Skeletal muscle satellite cell (primary cell): ENCODE measurements around the gene MAGI1.

Source experiments
- H3K27me3 ChIP-seq: 2 replicates; pipeline ENCODE4 v1.7.0; 2013; ENCODE audit warnings: low read length; ENCODE audit not compliant: control insufficient read depth, insufficient read depth
- H3K36me3 ChIP-seq: 2 replicates; pipeline ENCODE4 v1.7.0; 2013; ENCODE audit warnings: mild to moderate bottlenecking, control low read depth, low read length; ENCODE audit not compliant: insufficient read depth
- H3K4me1 ChIP-seq: 2 replicates; pipeline ENCODE4 v1.7.0; 2013; ENCODE audit warnings: low read length; ENCODE audit not compliant: control insufficient read depth, insufficient read depth
- H3K4me2 ChIP-seq: 2 replicates; pipeline ENCODE4 v1.7.0; 2013; ENCODE audit warnings: mild to moderate bottlenecking, low read length
- H3K4me3 ChIP-seq: 2 replicates; pipeline ENCODE4 v1.7.0; 2013; ENCODE audit warnings: low read length
- H3K9ac ChIP-seq: 2 replicates; pipeline ENCODE4 v1.7.0; 2013; ENCODE audit warnings: mild to moderate bottlenecking, low read depth, low read length, moderate library complexity
- H3K9me3 ChIP-seq: replicated peaks from 2 replicates; pipeline ENCODE4 v1.7.0; 2013; ENCODE audit warnings: mild to moderate bottlenecking, control low read depth, low read length

The MAGI1 gene

GRCh38 chr3:65638301-65638700, 400.4 kb downstream of the MAGI1 start:
- no peaks in the 10 kb centered on the region for H3K4me1 ChIP-seq
- no peak overlapping the region for H3K9ac ChIP-seq
- no peaks in the 10 kb centered on the region for H3K36me3 ChIP-seq
- H3K4me3 ChIP-seq: no peak overlapping the region
- no peak overlapping the region for H3K4me2 ChIP-seq
- no peaks in the 10 kb centered on the region for H3K9me3 ChIP-seq
- no peaks in the 10 kb centered on the region for H3K27me3 ChIP-seq

- H3K9ac ChIP-seq: no peak overlapping the region
- H3K9me3 ChIP-seq: no peaks in the 10 kb centered on the region
- H3K36me3 ChIP-seq: no peaks in the 10 kb centered on the region
- no peak overlapping the region for H3K4me2 ChIP-seq
- no peaks in the 10 kb centered on the region for H3K4me1 ChIP-seq
- H3K4me3 ChIP-seq: no peak overlapping the region
- H3K27me3 ChIP-seq: no peaks in the 10 kb centered on the region
Observed at GRCh38 chr3:65636326-65636725, 402.4 kb downstream of the MAGI1 start.

- H3K4me2 ChIP-seq: no peak overlapping the region
Observed at GRCh38 chr3:65635657-65636056, 403.1 kb downstream of the MAGI1 start.

GRCh38 chr3:65633018-65633638, 405.6 kb downstream of the MAGI1 start:
- Histone ChIP-seq H3K4me2 (no peak overlapping the region), H3K9me3 (no peaks in the 10 kb centered on the region), H3K4me3 (no peak overlapping the region), H3K4me1 (no peaks in the 10 kb centered on the region), H3K9ac (no peak overlapping the region), H3K36me3 (no peaks in the 10 kb centered on the region), H3K27me3 (no peaks in the 10 kb centered on the region)

More at GRCh38 chr3:65635657-65636056, 403.1 kb downstream of the MAGI1 start:
- H3K4me3 ChIP-seq: no peak overlapping the region
- no peaks in the 10 kb centered on the region for H3K36me3 ChIP-seq
- no peaks in the 10 kb centered on the region for H3K9me3 ChIP-seq
- H3K9ac ChIP-seq: no peak overlapping the region
- H3K4me1 ChIP-seq: no peaks in the 10 kb centered on the region
- no peaks in the 10 kb centered on the region for H3K27me3 ChIP-seq

GRCh38 chr3:65632414-65632813, 406.3 kb downstream of the MAGI1 start:
- Histone ChIP-seq H3K9me3 (no peaks in the 10 kb centered on the region), H3K36me3 (no peaks in the 10 kb centered on the region), H3K4me1 (no peaks in the 10 kb centered on the region), H3K4me2 (no peak overlapping the region), H3K4me3 (no peak overlapping the region), H3K27me3 (no peaks in the 10 kb centered on the region), H3K9ac (no peak overlapping the region)

DNA sequence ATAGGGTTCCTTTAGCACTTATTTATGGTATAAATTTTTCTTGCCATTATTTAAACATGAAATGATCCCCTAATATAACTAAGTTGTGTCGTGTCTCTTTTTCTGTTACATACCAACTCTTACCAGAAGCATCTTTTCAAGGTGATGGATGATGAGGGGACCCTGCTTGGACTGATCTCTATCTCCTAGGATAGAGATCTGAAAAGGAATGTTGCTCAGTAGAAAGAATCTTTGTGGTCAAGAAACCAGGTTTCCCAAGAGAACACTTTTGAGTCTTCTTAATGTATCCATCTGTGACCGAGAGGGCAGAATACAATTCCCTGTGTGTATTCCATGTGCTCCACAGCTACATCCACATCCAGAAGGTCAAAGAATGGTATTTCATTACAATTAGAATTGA, 409.7 kb downstream of the MAGI1 start:
- no peak overlapping the region for H3K4me2 ChIP-seq
- no peaks in the 10 kb centered on the region for H3K36me3 ChIP-seq
- H3K4me1 ChIP-seq: no peaks in the 10 kb centered on the region
- no peak overlapping the region for H3K4me3 ChIP-seq
- H3K27me3 ChIP-seq: no peaks in the 10 kb centered on the region
- H3K9ac ChIP-seq: no peak overlapping the region
- H3K9me3 ChIP-seq: no peaks in the 10 kb centered on the region

DNA sequence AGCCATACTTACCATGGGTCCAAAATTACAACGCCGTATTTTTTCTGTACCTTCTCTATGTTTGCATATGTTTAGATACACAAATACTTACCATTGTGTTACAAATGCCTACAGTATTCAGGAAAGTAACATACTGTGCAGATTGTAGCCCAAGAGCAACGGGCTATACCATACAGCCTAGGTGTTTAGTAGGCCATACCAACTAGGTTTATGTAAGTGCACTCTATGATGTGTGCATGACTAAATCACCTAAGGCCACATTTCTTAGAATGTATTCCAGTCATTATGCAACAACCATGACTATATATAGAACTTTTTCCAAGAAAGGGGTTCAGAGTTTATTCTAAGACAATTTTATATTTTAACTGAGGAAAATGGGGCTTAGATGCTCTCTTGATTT, 411.7 kb downstream of the MAGI1 start:
- H3K4me2 ChIP-seq: no peak overlapping the region
- no peaks in the 10 kb centered on the region for H3K27me3 ChIP-seq
- H3K9me3 ChIP-seq: no peaks in the 10 kb centered on the region
- no peak overlapping the region for H3K4me3 ChIP-seq
- no peaks in the 10 kb centered on the region for H3K4me1 ChIP-seq
- H3K9ac ChIP-seq: no peak overlapping the region
- H3K36me3 ChIP-seq: no peaks in the 10 kb centered on the region

- no peak overlapping the region for H3K9ac ChIP-seq
- no peaks in the 10 kb centered on the region for H3K36me3 ChIP-seq
- no peaks in the 10 kb centered on the region for H3K9me3 ChIP-seq
- no peaks in the 10 kb centered on the region for H3K27me3 ChIP-seq
- no peak overlapping the region for H3K4me2 ChIP-seq
- H3K4me1 ChIP-seq: no peaks in the 10 kb centered on the region
- no peak overlapping the region for H3K4me3 ChIP-seq
Observed at GRCh38 chr3:65625305-65625704, 413.4 kb downstream of the MAGI1 start.

DNA sequence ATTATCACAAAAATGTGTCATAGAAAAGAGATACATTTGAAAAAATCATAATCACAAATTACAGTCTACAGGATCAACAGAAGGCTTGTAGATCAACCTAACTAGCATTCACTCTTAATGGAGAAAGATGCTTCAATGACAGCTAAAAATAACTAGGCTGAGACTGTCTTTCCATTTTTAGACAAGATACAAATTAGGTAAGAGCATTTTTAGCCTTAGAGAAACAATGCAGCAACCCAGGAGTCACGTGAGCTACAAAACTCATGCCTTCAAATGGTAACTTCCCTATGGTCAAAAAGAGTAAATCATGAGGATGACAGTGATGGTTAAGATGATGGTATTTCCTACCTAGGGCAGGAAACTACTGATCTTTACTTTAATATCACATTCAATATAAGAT, 415.4 kb downstream of the MAGI1 start:
- no peak overlapping the region for H3K4me3 ChIP-seq
- H3K9me3 ChIP-seq: no peaks in the 10 kb centered on the region
- no peaks in the 10 kb centered on the region for H3K36me3 ChIP-seq
- no peaks in the 10 kb centered on the region for H3K4me1 ChIP-seq
- no peaks in the 10 kb centered on the region for H3K27me3 ChIP-seq
- no peak overlapping the region for H3K4me2 ChIP-seq
- no peak overlapping the region for H3K9ac ChIP-seq

- Histone ChIP-seq H3K9ac (no peak overlapping the region), H3K4me3 (no peak overlapping the region), H3K9me3 (no peaks in the 10 kb centered on the region), H3K4me2 (no peak overlapping the region), H3K27me3 (no peaks in the 10 kb centered on the region), H3K4me1 (no peaks in the 10 kb centered on the region), H3K36me3 (no peaks in the 10 kb centered on the region)
Observed at GRCh38 chr3:65619888-65620287, 418.8 kb downstream of the MAGI1 start.

DNA sequence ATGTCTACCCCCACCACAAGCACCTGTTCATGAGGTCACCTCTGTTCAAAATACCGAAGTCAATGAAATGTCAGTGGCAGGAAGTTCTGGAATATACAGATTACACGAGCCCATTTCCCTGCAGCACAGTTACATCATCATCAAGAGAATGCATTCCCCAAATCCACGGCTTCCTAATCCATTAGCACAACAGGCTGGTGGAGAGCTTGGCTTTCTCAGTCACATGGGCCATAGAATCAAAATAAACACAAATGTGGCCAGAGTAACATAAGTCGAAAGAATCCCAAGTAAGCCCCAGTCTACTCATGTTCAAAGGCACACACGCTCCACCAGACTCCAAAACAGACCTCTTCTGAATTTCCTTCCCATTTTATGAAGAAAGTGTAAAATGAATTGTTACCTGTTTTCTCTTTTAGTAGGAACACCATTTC, 419.3 kb downstream of the MAGI1 start:
- Histone ChIP-seq H3K27me3 (no peaks in the 10 kb centered on the region), H3K36me3 (no peaks in the 10 kb centered on the region), H3K4me1 (no peaks in the 10 kb centered on the region), H3K9me3 (no peaks in the 10 kb centered on the region), H3K4me3 (no peak overlapping the region), H3K9ac (no peak overlapping the region), H3K4me2 (no peak overlapping the region)

- Histone ChIP-seq H3K4me1 (no peaks in the 10 kb centered on the region), H3K4me2 (no peak overlapping the region), H3K27me3 (no peaks in the 10 kb centered on the region), H3K9ac (no peak overlapping the region), H3K9me3 (no peaks in the 10 kb centered on the region), H3K4me3 (no peak overlapping the region), H3K36me3 (no peaks in the 10 kb centered on the region)
Observed at GRCh38 chr3:65618599-65618998, 420.1 kb downstream of the MAGI1 start.
